ENCODE results near the gene PDLIM1. TPM values are rescaled to one million over a fixed set of nuclear protein-coding genes. Genes with fewer than 3 reads are reported as not detected.

The PDLIM1 gene
- total RNA-seq, 2 donors from 2014 or later: 93.9 to 158 TPM

DNA sequence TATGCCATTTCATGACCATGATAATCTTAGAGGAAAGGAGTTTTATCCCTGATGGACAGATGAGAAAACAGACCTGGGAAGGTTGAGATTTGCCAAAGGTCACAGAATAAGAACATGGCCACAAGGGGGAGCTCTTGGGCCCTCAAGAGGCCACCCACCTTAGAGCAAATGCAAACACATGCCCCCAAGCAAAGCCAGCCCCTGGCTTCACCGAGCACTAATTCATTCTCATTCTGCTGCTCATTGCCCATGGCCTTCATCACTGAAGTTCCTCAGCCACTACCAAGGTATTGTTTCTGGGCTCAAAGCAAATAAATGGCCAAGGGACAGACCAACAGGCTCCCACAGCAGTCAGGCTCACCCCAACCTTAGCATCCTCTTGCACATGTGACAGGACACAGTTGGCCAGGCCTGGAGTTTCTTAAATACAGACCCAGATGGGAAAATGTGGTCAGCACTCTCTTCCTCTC lies 44.2 kb downstream of the PDLIM1 start:
- peak; percentile 94 for DNase-seq
- TF ChIP-seq, protein P1, sequence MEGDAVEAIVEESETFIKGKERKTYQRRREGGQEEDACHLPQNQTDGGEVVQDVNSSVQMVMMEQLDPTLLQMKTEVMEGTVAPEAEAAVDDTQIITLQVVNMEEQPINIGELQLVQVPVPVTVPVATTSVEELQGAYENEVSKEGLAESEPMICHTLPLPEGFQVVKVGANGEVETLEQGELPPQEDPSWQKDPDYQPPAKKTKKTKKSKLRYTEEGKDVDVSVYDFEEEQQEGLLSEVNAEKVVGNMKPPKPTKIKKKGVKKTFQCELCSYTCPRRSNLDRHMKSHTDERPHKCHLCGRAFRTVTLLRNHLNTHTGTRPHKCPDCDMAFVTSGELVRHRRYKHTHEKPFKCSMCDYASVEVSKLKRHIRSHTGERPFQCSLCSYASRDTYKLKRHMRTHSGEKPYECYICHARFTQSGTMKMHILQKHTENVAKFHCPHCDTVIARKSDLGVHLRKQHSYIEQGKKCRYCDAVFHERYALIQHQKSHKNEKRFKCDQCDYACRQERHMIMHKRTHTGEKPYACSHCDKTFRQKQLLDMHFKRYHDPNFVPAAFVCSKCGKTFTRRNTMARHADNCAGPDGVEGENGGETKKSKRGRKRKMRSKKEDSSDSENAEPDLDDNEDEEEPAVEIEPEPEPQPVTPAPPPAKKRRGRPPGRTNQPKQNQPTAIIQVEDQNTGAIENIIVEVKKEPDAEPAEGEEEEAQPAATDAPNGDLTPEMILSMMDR (conservative IDR thresholded peaks at IDR 0.05): peak; percentile 94
- no peak overlapping the region for H3K9ac ChIP-seq (ENCODE audit: extremely low read depth, low read length, poor library complexity, severe bottlenecking)
- no peak overlapping the region for H3K4me3 Mint-ChIP-seq
- H3K9me3 ChIP-seq (ENCODE audit: control insufficient read depth, low read length): no peaks in the 10 kb centered on the region
- peaks cover 31% of the 10 kb centered on the region for H3K4me1 Mint-ChIP-seq
- peaks cover 11% of the 10 kb centered on the region for H3K4me1 ChIP-seq (ENCODE audit: control insufficient read depth, insufficient read depth, low read length)
- no peaks in the 10 kb centered on the region for H3K27me3 Mint-ChIP-seq (ENCODE audit: insufficient read depth)
- no peak overlapping the region for H3K4me3 ChIP-seq (ENCODE audit: low read length)
- WGBS, 2 experiments (ENCODE audit: insufficient coverage in 1 of 2, insufficient read length in 1 of 2): 19 to 33% methylated on average over 1 of the region's 1 CpG
- H3K27ac ChIP-seq (ENCODE audit: low read depth, low read length): no peak overlapping the region
- H3K9me3 Mint-ChIP-seq: no peaks in the 10 kb centered on the region
- H3K36me3 Mint-ChIP-seq (ENCODE audit: low read depth): peaks cover 44% of the 10 kb centered on the region
- H3K36me3 ChIP-seq (ENCODE audit: control insufficient read depth, insufficient read depth, low read length): peaks cover 100% of the 10 kb centered on the region
- H3K27me3 ChIP-seq (ENCODE audit: control insufficient read depth, insufficient read depth, low read length, poor library complexity, severe bottlenecking): no peaks in the 10 kb centered on the region
- H3K27ac Mint-ChIP-seq: no peak overlapping the region

DNA sequence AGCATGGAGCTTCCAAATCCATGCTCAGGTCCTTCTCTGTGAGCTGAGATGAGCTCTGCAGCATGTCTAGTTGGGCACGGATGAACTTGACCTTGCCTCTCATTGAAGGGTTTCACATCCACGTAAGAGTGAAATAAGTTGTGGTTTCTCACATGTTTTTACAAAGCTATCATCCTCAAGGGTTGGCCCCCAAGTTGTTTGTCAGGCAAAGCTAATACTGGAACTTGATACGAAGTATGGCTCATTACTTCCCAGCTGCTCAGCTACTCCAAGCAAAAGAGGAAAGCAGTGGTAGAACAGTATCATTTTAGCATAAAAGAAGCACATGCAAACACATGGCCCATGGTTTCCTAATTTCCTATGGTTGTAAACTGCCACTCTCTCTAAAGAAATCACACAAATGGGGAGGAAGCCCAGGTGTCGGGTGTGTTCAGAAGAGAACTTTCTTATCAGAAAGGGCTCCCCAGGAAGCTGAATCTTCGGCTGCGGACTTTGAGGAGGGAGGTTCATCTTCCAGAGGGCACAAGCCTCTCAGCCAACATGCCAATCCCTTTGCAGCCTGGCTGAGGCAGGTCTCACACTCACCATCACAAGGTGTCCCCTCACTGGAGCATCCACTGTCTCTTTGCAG lies 45.3 kb downstream of the PDLIM1 start:
- WGBS, 2 experiments (ENCODE audit: insufficient coverage in 1 of 2, insufficient read length in 1 of 2): 91 to 95% methylated on average over 2 to 6 of the region's 6 CpGs

DNA sequence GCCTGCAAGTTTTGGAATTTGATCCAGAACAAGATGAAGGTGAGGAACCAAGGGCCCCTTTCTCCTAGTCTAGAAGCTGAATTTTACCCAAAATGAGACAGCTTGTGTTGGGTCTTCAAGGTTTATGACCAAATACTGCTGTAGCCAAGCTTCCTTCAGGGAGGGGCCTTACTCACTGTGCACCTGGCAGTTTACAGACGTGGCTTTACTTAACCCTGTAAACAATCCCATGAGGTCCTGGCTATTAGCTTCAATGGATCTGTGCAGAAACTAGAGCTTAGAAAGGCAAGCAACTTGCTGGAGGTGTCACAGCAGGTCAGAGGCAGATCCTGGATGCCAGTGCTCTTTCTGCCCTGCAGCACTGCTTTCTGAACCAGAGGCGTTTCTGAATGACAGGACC lies 46.7 kb downstream of the PDLIM1 start:
- Mint-ChIP-seq H3K27ac (no peak overlapping the region), H3K4me1 (peaks cover 21% of the 10 kb centered on the region), H3K4me3 (no peak overlapping the region), H3K36me3 (ENCODE audit: low read depth) (peaks cover 64% of the 10 kb centered on the region), H3K9me3 (peaks cover 8% of the 10 kb centered on the region), H3K27me3 (ENCODE audit: insufficient read depth) (no peaks in the 10 kb centered on the region)
- H3K9ac ChIP-seq (ENCODE audit: extremely low read depth, low read length, poor library complexity, severe bottlenecking): no peak overlapping the region
- DNase-seq: no peak
- TF ChIP-seq, protein P1 (conservative IDR thresholded peaks at IDR 0.05): no peak
- no peak overlapping the region for H3K4me3 ChIP-seq (ENCODE audit: low read length)
- 88 to 91% methylated on average over 2 of the region's 2 CpGs for WGBS, 2 experiments (ENCODE audit: insufficient coverage in 1 of 2, insufficient read length in 1 of 2)
- no peaks in the 10 kb centered on the region for H3K27me3 ChIP-seq (ENCODE audit: control insufficient read depth, insufficient read depth, low read length, poor library complexity, severe bottlenecking)
- peaks cover 100% of the 10 kb centered on the region for H3K36me3 ChIP-seq (ENCODE audit: control insufficient read depth, insufficient read depth, low read length)
- H3K27ac ChIP-seq (ENCODE audit: low read depth, low read length): no peak overlapping the region
- H3K9me3 ChIP-seq (ENCODE audit: control insufficient read depth, low read length): peaks cover 8% of the 10 kb centered on the region
- H3K4me1 ChIP-seq (ENCODE audit: control insufficient read depth, insufficient read depth, low read length): peaks cover 11% of the 10 kb centered on the region

More for the DNA sequence above, 45.3 kb downstream of the PDLIM1 start:
- peaks cover 54% of the 10 kb centered on the region for H3K36me3 Mint-ChIP-seq (ENCODE audit: low read depth)
- no peak overlapping the region for H3K27ac ChIP-seq (ENCODE audit: low read depth, low read length)
- no peak overlapping the region for H3K4me3 ChIP-seq (ENCODE audit: low read length)
- peaks cover 11% of the 10 kb centered on the region for H3K4me1 ChIP-seq (ENCODE audit: control insufficient read depth, insufficient read depth, low read length)
- peaks cover 1% of the 10 kb centered on the region for H3K9me3 ChIP-seq (ENCODE audit: control insufficient read depth, low read length)
- no peak overlapping the region for H3K4me3 Mint-ChIP-seq
- H3K27me3 ChIP-seq (ENCODE audit: control insufficient read depth, insufficient read depth, low read length, poor library complexity, severe bottlenecking): no peaks in the 10 kb centered on the region
- peaks cover 30% of the 10 kb centered on the region for H3K4me1 Mint-ChIP-seq
- H3K36me3 ChIP-seq (ENCODE audit: control insufficient read depth, insufficient read depth, low read length): peaks cover 100% of the 10 kb centered on the region
- H3K9ac ChIP-seq (ENCODE audit: extremely low read depth, low read length, poor library complexity, severe bottlenecking): no peak overlapping the region
- no peak overlapping the region for H3K27ac Mint-ChIP-seq
- no peak for DNase-seq
- no peaks in the 10 kb centered on the region for H3K27me3 Mint-ChIP-seq (ENCODE audit: insufficient read depth)
- no peaks in the 10 kb centered on the region for H3K9me3 Mint-ChIP-seq
- TF ChIP-seq, protein P1 (conservative IDR thresholded peaks at IDR 0.05): no peak
